ENCODE measurements around the gene ETFA.
"Not testable (repeated sequence)": the region's sequence is repeated elsewhere in the genome, so short reads cannot be mapped to it uniquely, and the experiment has no call there.

ETFA gene

GRCh38 chr15:76324066-76324465 is 12.8 kb upstream of the ETFA start:
- DNase-seq, result no peak

GRCh38 chr15:76321602-76322001 is 10.3 kb upstream of the ETFA start:
- DNase-seq, result no peak

GRCh38 chr15:76321171-76321570 is 9.9 kb upstream of the ETFA start:
- no peak for DNase-seq

- no peak for DNase-seq
Observed at GRCh38 chr15:76320012-76320411, 8.7 kb upstream of the ETFA start.

GRCh38 chr15:76313731-76314130 is 2.5 kb upstream of the ETFA start:
- DNase-seq, result no peak

- not testable (repeated sequence) for DNase-seq
Observed at GRCh38 chr15:76313175-76313567, 1.9 kb upstream of the ETFA start.

- DNase-seq, result no peak
Observed at GRCh38 chr15:76312540-76313174, 1.4 kb upstream of the ETFA start.

GRCh38 chr15:76310475-76311099 is 682 bp downstream of the ETFA start:
- DNase-seq, result no peak

GRCh38 chr15:76309601-76310330 is 1.5 kb downstream of the ETFA start:
- DNase-seq, result no peak

- DNase-seq, result no peak
Observed at GRCh38 chr15:76303909-76304308, 7.4 kb downstream of the ETFA start.

- DNase-seq, result no peak
Observed at GRCh38 chr15:76299786-76300185, 11.5 kb downstream of the ETFA start.

GRCh38 chr15:76298986-76299385 is 12.3 kb downstream of the ETFA start:
- DNase-seq, result no peak

GRCh38 chr15:76297951-76298350 is 13.3 kb downstream of the ETFA start:
- not testable (repeated sequence) for DNase-seq

- no peak for DNase-seq
Observed at GRCh38 chr15:76296849-76297248, 14.4 kb downstream of the ETFA start.

GRCh38 chr15:76294463-76294862 is 16.8 kb downstream of the ETFA start:
- not testable (repeated sequence) for DNase-seq

GRCh38 chr15:76293361-76293760 is 17.9 kb downstream of the ETFA start:
- no peak for DNase-seq

- DNase-seq, result no peak
Observed at GRCh38 chr15:76289582-76289981, 21.7 kb downstream of the ETFA start.

GRCh38 chr15:76286271-76286879 is 24.9 kb downstream of the ETFA start:
- DNase-seq, result no peak

- no peak for DNase-seq
Observed at GRCh38 chr15:76285241-76285825, 25.9 kb downstream of the ETFA start.

GRCh38 chr15:76282465-76282864 is 28.8 kb downstream of the ETFA start:
- no peak for DNase-seq

GRCh38 chr15:76278651-76279050 is 32.6 kb downstream of the ETFA start:
- DNase-seq, result no peak

- no peak for DNase-seq
Observed at GRCh38 chr15:76274821-76275220, 36.4 kb downstream of the ETFA start.

GRCh38 chr15:76274226-76274625 is 37.0 kb downstream of the ETFA start:
- DNase-seq, result no peak
